ENCODE data around the gene NACC2.

NACC2 gene

DNA sequence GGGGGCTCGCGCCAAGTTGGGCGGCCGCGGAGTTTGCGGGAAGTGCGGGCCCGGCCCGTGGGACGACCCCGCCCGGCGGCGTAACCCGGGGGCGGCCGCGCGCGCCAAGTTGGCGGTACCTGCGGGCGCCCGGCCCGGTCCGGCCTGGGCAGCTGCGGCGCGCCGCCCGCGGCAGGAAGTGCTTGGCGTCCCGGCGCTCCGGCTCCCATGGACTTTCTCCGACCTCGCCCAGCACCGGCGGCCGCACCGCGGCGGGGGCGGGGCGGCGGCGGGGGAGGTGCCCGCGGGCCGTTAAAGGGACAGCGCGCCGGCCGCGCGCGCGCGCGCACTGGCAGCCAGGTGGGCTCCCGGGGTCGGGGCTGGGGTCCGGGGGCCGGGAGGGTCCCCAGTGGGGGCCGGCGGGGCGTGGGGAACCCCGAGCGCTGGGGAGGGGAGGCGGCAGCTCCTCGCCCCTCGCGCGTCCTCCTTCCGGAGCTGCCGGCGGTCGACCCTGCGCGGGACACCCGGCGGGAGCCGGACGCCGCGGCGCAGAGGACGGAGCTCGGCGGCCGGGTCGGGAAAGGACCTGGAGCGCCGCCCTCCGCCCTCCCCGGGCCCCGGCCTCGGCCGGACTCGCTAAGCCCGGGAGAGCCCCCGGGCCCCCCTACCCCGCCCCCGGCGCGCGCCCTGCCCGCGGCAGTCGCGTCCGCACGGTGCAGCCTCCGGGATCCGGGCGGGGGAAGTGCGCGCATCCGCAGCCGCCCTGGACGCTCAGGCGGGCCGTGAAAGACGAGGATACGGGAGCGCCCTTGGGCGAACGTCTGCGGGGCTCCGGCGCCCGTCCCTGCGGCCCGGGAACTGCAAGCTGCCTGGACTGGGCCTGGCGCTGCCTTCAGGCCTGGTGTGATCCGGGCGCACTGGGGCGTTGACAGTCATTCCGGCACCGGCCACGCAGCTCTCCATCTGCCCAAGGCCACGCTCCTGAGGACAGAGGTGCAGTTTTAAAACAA is at the start of gene NACC2:
Gene NACC2 (minus strand): TSS at position 220 of the 989 bp plus-strand sequence. CDS start 44,768 bp downstream, outside the sequence.
- no peak for DNase-seq (ENCODE audit: low spot score)

DNA sequence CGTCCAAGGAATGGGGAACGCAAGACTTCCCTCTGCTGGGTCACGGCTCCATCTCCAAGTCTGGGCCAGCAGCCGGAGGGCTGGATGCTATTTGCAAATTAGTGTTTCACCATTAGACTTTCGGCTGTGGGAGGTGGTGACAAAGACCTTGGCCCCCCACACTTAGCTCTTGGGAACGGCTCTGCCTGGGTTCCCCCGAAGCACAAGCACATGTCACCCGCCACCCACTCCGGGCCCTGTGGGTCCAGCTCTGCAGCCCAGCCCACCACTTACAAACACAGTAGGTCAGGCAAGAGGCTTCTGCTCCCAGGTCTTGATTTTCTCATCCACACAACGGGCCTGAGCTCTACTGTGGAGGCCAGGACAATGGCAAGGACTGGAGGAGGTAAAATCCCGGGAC is 49.4 kb upstream of the NACC2 start:
- DNase-seq (ENCODE audit: low spot score): no peak

GRCh38 chr9:136143215-136144001 is 48.3 kb upstream of the NACC2 start:
- DNase-seq (ENCODE audit: low spot score): no peak

DNA sequence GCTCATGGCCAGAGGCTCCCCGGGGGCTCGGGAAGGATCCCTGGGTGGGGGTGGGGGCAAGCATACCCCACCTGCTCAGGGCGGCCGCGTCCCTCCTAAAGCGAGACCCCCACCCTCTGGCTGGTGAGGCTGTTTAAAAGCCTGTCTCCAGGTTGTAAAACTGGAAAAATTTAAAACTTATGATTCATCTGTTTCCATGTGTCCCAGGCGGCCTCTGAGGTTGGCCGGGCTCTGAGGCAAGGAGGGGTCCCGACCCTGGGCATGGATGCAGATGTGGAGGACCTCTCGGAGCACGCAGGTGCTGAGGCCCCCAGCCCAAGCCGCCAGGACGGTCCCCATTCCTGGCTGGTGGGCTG is 47.7 kb upstream of the NACC2 start:
- DNase-seq (ENCODE audit: low spot score): no peak

GRCh38 chr9:136142414-136142796 is 47.3 kb upstream of the NACC2 start:
- DNase-seq (ENCODE audit: low spot score): no peak

- no peak for DNase-seq (ENCODE audit: low spot score)
Measured at GRCh38 chr9:136141682-136142413, 46.8 kb upstream of the NACC2 start.

DNA sequence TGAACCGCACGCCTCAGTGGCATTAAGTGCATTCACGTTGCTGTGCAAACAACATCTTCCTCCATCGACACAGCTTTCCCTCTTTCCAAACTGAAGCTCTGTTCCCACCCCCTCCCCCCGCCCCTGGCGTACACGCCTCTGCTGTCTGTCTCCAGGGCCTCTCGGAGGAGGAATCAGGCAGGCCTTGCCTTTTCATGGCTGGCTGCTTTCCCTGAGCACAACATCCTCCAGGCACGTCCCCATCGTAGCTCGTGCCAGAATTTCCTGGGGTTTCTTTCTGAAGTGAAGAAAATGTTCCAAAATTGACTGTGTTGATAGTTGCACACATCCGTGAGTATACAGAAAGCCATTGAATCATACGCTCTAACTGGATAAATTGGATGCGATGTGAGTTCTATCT is 45.9 kb upstream of the NACC2 start:
- no peak for DNase-seq (ENCODE audit: low spot score)

GRCh38 chr9:136140046-136140445 is 45.0 kb upstream of the NACC2 start:
- DNase-seq (ENCODE audit: low spot score): no peak

DNA sequence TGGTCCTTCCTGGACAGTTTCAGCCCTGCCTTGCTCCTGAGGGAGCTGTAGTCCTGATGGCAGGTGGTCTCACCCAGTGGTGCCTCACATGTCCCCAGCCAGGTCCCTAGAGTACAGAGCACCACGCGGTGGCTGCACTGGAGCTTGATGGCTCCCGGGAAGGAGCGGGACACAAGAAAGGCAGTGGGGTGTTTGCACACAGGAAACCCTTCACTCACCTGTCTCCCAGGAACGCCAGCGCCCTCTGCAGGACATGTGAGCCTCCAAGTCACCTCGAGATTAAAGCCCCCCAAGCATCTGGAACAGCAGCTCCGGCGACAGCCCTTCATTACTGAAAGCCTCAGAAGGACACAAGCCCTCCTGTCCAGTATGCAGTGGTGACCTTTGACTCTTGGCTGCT is 43.5 kb upstream of the NACC2 start:
- DNase-seq (ENCODE audit: low spot score): no peak

GRCh38 chr9:136137321-136138265 is 42.5 kb upstream of the NACC2 start:
- DNase-seq (ENCODE audit: low spot score): no peak

- DNase-seq (ENCODE audit: low spot score): no peak
Measured at GRCh38 chr9:136136127-136136925, 41.2 kb upstream of the NACC2 start.

DNA sequence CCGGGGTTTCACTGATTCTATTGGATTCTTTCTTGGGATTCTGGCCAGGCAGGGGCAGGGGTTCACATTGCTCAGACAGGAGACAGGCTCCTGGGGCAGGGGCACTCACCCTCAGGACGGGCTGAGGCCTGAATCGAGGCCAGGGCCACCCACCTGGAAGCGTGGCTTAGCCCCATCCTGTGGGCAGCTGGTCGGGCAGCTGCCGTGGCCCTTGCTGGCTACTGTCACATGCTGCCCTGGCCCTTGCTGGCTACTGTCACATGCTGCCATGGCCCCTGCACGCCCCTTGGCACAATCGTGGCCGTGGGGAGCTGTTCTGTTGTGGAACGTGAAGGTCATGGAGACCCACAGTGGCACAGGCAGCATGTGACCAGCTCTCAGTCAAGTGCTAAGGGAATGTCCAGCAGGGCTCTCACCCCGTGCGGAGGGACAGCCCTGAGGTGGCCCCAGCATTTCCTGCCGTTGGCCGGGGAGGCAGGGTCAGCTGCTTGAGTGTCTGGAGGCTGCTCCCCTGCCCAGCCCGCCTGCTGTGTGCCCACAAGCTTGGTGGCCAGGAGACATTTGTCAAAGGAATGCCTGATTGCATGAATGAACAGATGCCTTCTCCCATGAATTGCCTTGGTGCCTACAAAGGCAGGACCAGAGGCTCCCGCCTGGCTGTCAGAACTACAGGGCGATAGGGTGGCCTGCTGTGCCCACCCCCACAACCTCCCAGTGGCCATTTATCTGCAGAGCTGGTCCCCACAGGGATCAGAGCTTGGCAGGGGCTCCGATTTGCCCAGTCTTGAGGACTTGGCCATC is 40.4 kb upstream of the NACC2 start:
- no peak for DNase-seq (ENCODE audit: low spot score)

GRCh38 chr9:136133959-136134484 is 38.9 kb upstream of the NACC2 start:
- DNase-seq (ENCODE audit: low spot score): no peak

- DNase-seq (ENCODE audit: low spot score): no peak
Measured at GRCh38 chr9:136133191-136133958, 38.3 kb upstream of the NACC2 start.

DNA sequence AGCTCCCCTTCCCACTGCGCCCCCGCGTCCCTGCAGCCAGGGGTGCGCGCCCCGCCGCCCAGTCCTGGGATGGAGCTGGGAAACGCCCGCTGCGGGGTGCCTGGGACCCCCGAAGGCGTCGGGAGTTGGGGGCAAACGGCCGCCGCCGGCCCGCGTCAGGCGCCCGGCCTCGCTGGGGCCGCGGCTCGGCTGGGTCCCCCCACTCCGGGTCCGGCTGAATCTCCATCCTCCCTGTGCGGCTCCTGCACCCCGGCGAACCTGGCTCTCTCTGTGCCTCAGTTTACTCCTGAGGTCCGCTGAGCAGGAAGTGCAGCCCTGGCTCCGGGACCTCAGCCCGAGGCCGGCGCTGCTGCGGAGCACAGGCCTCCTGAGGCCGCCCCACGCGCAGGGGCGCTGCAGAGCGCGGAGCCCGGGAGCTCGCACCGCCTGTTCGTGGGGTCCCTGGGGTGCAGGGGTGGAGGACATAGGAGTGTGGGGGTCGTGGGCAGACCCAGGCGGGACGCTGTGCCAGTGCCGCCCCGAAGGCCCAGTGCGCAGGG is 37.5 kb upstream of the NACC2 start:
- no peak for DNase-seq (ENCODE audit: low spot score)

DNA sequence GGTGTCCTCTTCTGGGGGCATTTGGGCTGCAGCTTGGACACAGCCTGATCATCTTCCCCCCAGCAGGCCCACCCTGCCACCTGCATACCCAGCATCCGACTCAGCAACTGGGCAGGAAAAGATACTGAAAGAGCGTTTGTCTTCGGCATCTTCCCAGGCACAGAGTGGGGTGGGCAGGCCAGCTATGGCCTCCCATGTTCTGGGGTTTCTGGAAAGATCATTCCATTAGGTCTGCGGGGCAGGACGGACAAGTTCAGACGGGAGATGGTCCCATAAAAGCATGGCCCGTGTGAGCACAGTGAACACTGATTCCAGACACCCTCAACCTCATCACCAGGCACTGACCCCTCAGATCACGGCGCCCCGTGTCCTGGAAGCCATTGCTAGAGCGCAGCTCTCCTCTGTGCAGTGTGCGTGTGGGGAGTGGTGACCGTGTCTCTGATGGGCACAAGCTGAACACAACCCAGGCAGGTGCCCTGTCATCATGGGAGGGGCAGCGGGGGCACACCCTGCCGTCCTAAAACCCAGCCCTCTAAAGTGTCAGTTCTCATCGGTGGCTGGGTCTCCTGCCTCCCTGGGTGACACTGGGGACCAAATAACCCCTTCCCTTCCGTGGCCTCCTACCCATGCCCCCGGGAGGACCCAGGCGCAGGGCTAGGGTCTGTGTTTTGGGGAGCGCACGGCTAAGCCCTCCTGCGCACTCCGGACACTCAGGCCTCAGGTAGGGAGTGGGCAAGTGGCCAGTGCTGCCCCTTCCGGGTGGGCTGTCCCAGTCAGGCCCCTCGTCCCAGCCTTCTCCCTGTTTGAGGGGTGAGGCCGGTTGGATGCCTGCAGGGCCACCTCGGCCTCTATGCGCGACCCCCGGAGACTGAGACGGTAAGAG is 36.8 kb upstream of the NACC2 start:
- DNase-seq (ENCODE audit: low spot score): no peak

GRCh38 chr9:136129176-136129575 is 34.1 kb upstream of the NACC2 start:
- no peak for DNase-seq (ENCODE audit: low spot score)
